Mesendoderm (in vitro differentiated cells): ENCODE data around the gene STAT6.

Experiments
- DNase-seq: peaks from one replicate; pipeline ENCODE4 v3.0.0; 2013
- H2AK5ac ChIP-seq: 2 replicates; pipeline ENCODE4 v1.6.1; 2013; ENCODE audit warnings: low read length, inconsistent platforms
- H2BK120ac ChIP-seq: 2 replicates; pipeline ENCODE4 v1.6.1; 2013; ENCODE audit warnings: low read depth, mild to moderate bottlenecking, low read length, moderate library complexity, mixed read lengths
- H2BK15ac ChIP-seq: replicated peaks from 2 replicates; pipeline ENCODE4 v1.6.1; 2013; ENCODE audit warnings: low read depth, mild to moderate bottlenecking, moderate library complexity
- H2BK5ac ChIP-seq: 2 replicates; pipeline ENCODE4 v1.6.1; 2013; ENCODE audit warnings: low read length, inconsistent platforms
- H3K18ac ChIP-seq: 2 replicates; pipeline ENCODE4 v1.6.1; 2013; ENCODE audit warnings: mild to moderate bottlenecking, low read length, mixed read lengths
- H3K23ac ChIP-seq: one replicate; pipeline ENCODE4 v1.6.1; 2013; ENCODE audit warnings: low read length
- H3K27ac ChIP-seq: 2 replicates; pipeline ENCODE4 v1.5.1; 2013; ENCODE audit warnings: low read depth, mild to moderate bottlenecking, inconsistent platforms, low read length, moderate library complexity
- H3K27me3 ChIP-seq: 2 replicates; pipeline ENCODE4 v1.6.1; 2013; ENCODE audit warnings: low read length, control low read depth, mild to moderate bottlenecking, inconsistent platforms; ENCODE audit not compliant: insufficient read depth, poor library complexity
- H3K36me3 ChIP-seq: 2 replicates; pipeline ENCODE4 v1.6.1; 2013; ENCODE audit warnings: low read length, inconsistent platforms; ENCODE audit not compliant: control insufficient read depth, insufficient read depth
- H3K4ac ChIP-seq: one replicate; pipeline ENCODE4 v1.6.1; 2013; ENCODE audit warnings: low read depth, mild to moderate bottlenecking, low read length, moderate library complexity
- H3K4me1 ChIP-seq: 2 replicates; pipeline ENCODE4 v1.6.1; 2013; ENCODE audit warnings: low read depth, low read length, inconsistent platforms; ENCODE audit not compliant: control insufficient read depth
- H3K4me2 ChIP-seq: 2 replicates; pipeline ENCODE4 v1.6.1; 2013; ENCODE audit warnings: low read length
- H3K4me3 ChIP-seq: 2 replicates; pipeline ENCODE4 v1.5.1; 2013; ENCODE audit warnings: mild to moderate bottlenecking, low read length
- H3K56ac ChIP-seq: one replicate; pipeline ENCODE4 v1.6.1; 2013; ENCODE audit warnings: low read length
- H3K79me1 ChIP-seq: 2 replicates; pipeline ENCODE4 v1.6.1; 2013; ENCODE audit warnings: low read length, inconsistent platforms
- H3K79me2 ChIP-seq: 2 replicates; pipeline ENCODE4 v1.6.1; 2013; ENCODE audit warnings: mild to moderate bottlenecking, low read length; ENCODE audit not compliant: control insufficient read depth, insufficient read depth
- H3K9ac ChIP-seq: 2 replicates; pipeline ENCODE4 v1.6.1; 2013; ENCODE audit warnings: low read length, inconsistent platforms
- H4K5ac ChIP-seq: one replicate; pipeline ENCODE4 v1.6.1; 2013; ENCODE audit warnings: low read length
- H4K8ac ChIP-seq: one replicate; pipeline ENCODE4 v1.6.1; 2013; ENCODE audit warnings: low read depth, mild to moderate bottlenecking, control low read depth, low read length, moderate library complexity
- WGBS: extraction: QIAGEN DNeasy Blood & Tissue Kit; methylation state at CpG from one replicate; pipeline ENCODE4 v1.1.7; 2013; ENCODE audit warnings: low lambda C conversion rate, missing lambda C conversion rate; ENCODE audit not compliant: insufficient coverage; ENCODE audit errors: extremely low coverage; 5-methylcytosine and 5-hydroxymethylcytosine counted together

Gene STAT6

GRCh38 chr12:57109207-57110103, 1.7 kb downstream of the STAT6 start:
- no peak overlapping the region for H2BK15ac ChIP-seq
- H3K79me2 ChIP-seq, result no peaks in the 10 kb centered on the region
- peaks cover 3% of the 10 kb centered on the region for H3K79me1 ChIP-seq
- H3K4me3 ChIP-seq, result peak overlapping the region; percentile 45
- H2BK5ac ChIP-seq, result peak overlapping the region; percentile 64
- H2AK5ac ChIP-seq, result peak overlapping the region; percentile 15
- H3K27me3 ChIP-seq, result no peaks in the 10 kb centered on the region
- peak overlapping the region; percentile 74 for H3K4ac ChIP-seq
- peak overlapping the region; percentile 3 for H3K23ac ChIP-seq
- no peaks in the 10 kb centered on the region for H3K36me3 ChIP-seq
- peak overlapping the region; percentile 21 for H4K5ac ChIP-seq
- peak overlapping the region; percentile 18 for H3K18ac ChIP-seq
- H3K27ac ChIP-seq, result no peak overlapping the region
- no CpG with 5 or more reads among the region's 7 CpGs for WGBS
- DNase-seq, result no peak
- peak overlapping the region; percentile 84 for H3K4me2 ChIP-seq
- peaks cover 5% of the 10 kb centered on the region for H3K4me1 ChIP-seq
- peak overlapping the region; percentile 93 for H3K56ac ChIP-seq
- H3K9ac ChIP-seq, result peak overlapping the region; percentile 84
- no peak overlapping the region for H4K8ac ChIP-seq
- H2BK120ac ChIP-seq, result no peak overlapping the region

DNA sequence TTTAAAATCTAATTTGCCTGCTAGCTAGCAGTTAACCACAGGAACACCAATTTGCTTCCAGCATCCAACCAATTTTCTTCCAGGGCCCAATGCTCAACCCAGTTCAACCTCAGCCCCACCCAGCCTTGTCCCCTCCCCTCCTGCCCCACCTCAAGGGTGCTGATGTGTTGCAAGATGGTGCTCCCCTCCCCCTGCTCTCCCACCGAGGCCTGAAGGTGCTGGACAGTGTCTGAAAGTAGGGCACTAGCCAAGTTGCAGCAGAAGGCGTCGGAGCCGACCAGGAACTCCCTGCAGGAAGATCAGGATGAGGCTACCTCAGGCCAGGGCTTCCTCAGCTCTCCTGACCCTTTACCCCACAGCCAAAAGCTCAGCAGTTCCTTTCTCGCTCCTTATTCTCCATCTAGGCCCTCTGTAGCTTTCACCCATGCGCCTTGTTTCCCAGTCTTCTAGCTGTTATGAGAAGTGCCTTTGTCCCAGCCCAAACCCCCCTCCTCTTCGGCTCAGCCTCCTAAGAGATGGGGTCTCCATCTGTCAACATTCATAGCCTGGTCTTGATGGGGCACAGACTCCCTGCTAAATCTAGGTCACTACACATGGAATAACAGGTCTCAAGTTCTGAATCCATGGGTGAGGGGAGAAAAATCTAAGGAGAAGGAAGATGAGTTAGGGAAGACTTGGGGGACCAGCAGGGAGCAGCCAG, 3.6 kb downstream of the STAT6 start:
- DNase-seq, result no peak
- no peaks in the 10 kb centered on the region for H3K79me2 ChIP-seq
- no peak overlapping the region for H2BK120ac ChIP-seq
- no peak overlapping the region for H3K4ac ChIP-seq
- no peak overlapping the region for H2AK5ac ChIP-seq
- no CpG with 5 or more reads among the region's 7 CpGs for WGBS
- peaks cover 5% of the 10 kb centered on the region for H3K4me1 ChIP-seq
- no peak overlapping the region for H3K4me3 ChIP-seq
- no peak overlapping the region for H2BK15ac ChIP-seq
- H4K5ac ChIP-seq, result no peak overlapping the region
- H3K36me3 ChIP-seq, result peaks cover 4% of the 10 kb centered on the region
- H3K27me3 ChIP-seq, result no peaks in the 10 kb centered on the region
- H3K79me1 ChIP-seq, result peaks cover 3% of the 10 kb centered on the region
- no peak overlapping the region for H3K27ac ChIP-seq
- H3K18ac ChIP-seq, result no peak overlapping the region
- no peak overlapping the region for H2BK5ac ChIP-seq
- H3K23ac ChIP-seq, result no peak overlapping the region
- H3K9ac ChIP-seq, result no peak overlapping the region
- no peak overlapping the region for H3K56ac ChIP-seq
- no peak overlapping the region for H4K8ac ChIP-seq
- H3K4me2 ChIP-seq, result no peak overlapping the region

- no peak overlapping the region for H3K23ac ChIP-seq
- WGBS, result no CpG with 5 or more reads among the region's 9 CpGs
- no peak overlapping the region for H3K4ac ChIP-seq
- no peak for DNase-seq
- H3K4me2 ChIP-seq, result no peak overlapping the region
- H3K27ac ChIP-seq, result no peak overlapping the region
- no peak overlapping the region for H2BK120ac ChIP-seq
- H3K56ac ChIP-seq, result no peak overlapping the region
- no peak overlapping the region for H3K18ac ChIP-seq
- no peak overlapping the region for H4K5ac ChIP-seq
- peaks cover 3% of the 10 kb centered on the region for H3K79me1 ChIP-seq
- no peak overlapping the region for H2BK15ac ChIP-seq
- H3K9ac ChIP-seq, result no peak overlapping the region
- H4K8ac ChIP-seq, result no peak overlapping the region
- H3K27me3 ChIP-seq, result no peaks in the 10 kb centered on the region
- H3K36me3 ChIP-seq, result peaks cover 4% of the 10 kb centered on the region
- H3K4me3 ChIP-seq, result no peak overlapping the region
- no peaks in the 10 kb centered on the region for H3K79me2 ChIP-seq
- peaks cover 2% of the 10 kb centered on the region for H3K4me1 ChIP-seq
- no peak overlapping the region for H2AK5ac ChIP-seq
- no peak overlapping the region for H2BK5ac ChIP-seq
Observed at GRCh38 chr12:57106021-57106708, 5.0 kb downstream of the STAT6 start.

- Histone ChIP-seq H4K8ac (no peak overlapping the region), H3K56ac (no peak overlapping the region), H2BK120ac (no peak overlapping the region), H3K9ac (no peak overlapping the region), H2AK5ac (no peak overlapping the region), H3K27me3 (no peaks in the 10 kb centered on the region), H3K36me3 (peaks cover 4% of the 10 kb centered on the region), H3K4me2 (no peak overlapping the region), H3K23ac (no peak overlapping the region), H2BK5ac (no peak overlapping the region), H3K27ac (no peak overlapping the region), H3K4me1 (peaks cover 2% of the 10 kb centered on the region), H3K79me2 (no peaks in the 10 kb centered on the region), H3K4ac (no peak overlapping the region), H3K4me3 (no peak overlapping the region), H2BK15ac (no peak overlapping the region), H4K5ac (no peak overlapping the region), H3K79me1 (peaks cover 3% of the 10 kb centered on the region), H3K18ac (no peak overlapping the region)
- DNase-seq, result no peak
- WGBS, result no CpG with 5 or more reads among the region's 14 CpGs
Observed at GRCh38 chr12:57105011-57105753, 6.0 kb downstream of the STAT6 start.

GRCh38 chr12:57104292-57104910, 6.8 kb downstream of the STAT6 start:
- Histone ChIP-seq H2BK15ac (no peak overlapping the region), H3K36me3 (peaks cover 4% of the 10 kb centered on the region), H3K4me1 (no peaks in the 10 kb centered on the region), H3K23ac (no peak overlapping the region), H4K8ac (no peak overlapping the region), H2AK5ac (no peak overlapping the region), H3K4ac (no peak overlapping the region), H3K4me2 (no peak overlapping the region), H3K27me3 (no peaks in the 10 kb centered on the region), H3K79me1 (peaks cover under 1% of the 10 kb centered on the region), H3K18ac (no peak overlapping the region), H2BK5ac (no peak overlapping the region), H2BK120ac (no peak overlapping the region), H3K79me2 (no peaks in the 10 kb centered on the region), H3K4me3 (no peak overlapping the region), H3K56ac (no peak overlapping the region), H3K9ac (no peak overlapping the region), H4K5ac (no peak overlapping the region), H3K27ac (no peak overlapping the region)
- no peak for DNase-seq
- no CpG with 5 or more reads among the region's 12 CpGs for WGBS
